HL-60 (cell line): ENCODE data around the gene MYH7B.
A peak's percentile ranks its signal among the peaks of the same experiment; 100 is the strongest.

Source experiments
- DNase-seq, 2 experiments: peaks; one replicate each; pipeline ENCODE4 v3.0.0-alpha.2; 2010 to 2020; ENCODE audit warnings: low read depth in 1 of 2, low spot score in 1 of 2
- H3K27ac ChIP-seq: fragments of 250-450 bp; sonication (Bioruptor Pico); replicated peaks from 2 replicates; pipeline ENCODE4 v1.5.1; 2020; ENCODE audit warnings: mild to moderate bottlenecking, moderate library complexity
- H3K27me3 ChIP-seq: fragments of 250-450 bp; sonication (Bioruptor Pico); 2 replicates; pipeline ENCODE4 v1.5.1; 2021; ENCODE audit warnings: mild to moderate bottlenecking, moderate library complexity; ENCODE audit not compliant: insufficient read depth, poor library complexity, severe bottlenecking
- H3K4me3 ChIP-seq: replicated peaks from 2 replicates; pipeline ENCODE4 v1.5.1; 2011; ENCODE audit warnings: mild to moderate bottlenecking, control low read depth, low read length; ENCODE audit not compliant: insufficient read depth
- GABPA ChIP-seq: IDR thresholded peaks from 2 replicates; pipeline ENCODE4 v1.6.1; 2012; ENCODE audit warnings: low read depth
- POLR2AphosphoS5 ChIP-seq: IDR thresholded peaks from 2 replicates; pipeline ENCODE4 v1.6.1; 2012; ENCODE audit warnings: low read depth
- SPI1 ChIP-seq: IDR thresholded peaks from 2 replicates; pipeline ENCODE4 v1.6.1; 2012; ENCODE audit warnings: low read depth, mild to moderate bottlenecking, borderline replicate concordance
- long read RNA-seq: library from polyadenylated mRNA; unstranded; transcript quantifications from one replicate; pipeline ENCODE4 v2.0.0, GENCODE V29; 2020
- TF ChIP-seq, protein P1 (sequence below): IDR thresholded peaks from one replicate; pipeline ENCODE4 v1.5.1; 2011; ENCODE audit warnings: low read length, control low read depth, inconsistent platforms; ENCODE audit not compliant: insufficient read depth
- TF ChIP-seq, protein P2 (sequence below): IDR thresholded peaks from 2 replicates; pipeline ENCODE4 v1.6.1; 2012; ENCODE audit warnings: low read depth; ENCODE audit not compliant: insufficient replicate concordance

MYH7B gene
- long read RNA-seq, result 0 reads

DNA sequence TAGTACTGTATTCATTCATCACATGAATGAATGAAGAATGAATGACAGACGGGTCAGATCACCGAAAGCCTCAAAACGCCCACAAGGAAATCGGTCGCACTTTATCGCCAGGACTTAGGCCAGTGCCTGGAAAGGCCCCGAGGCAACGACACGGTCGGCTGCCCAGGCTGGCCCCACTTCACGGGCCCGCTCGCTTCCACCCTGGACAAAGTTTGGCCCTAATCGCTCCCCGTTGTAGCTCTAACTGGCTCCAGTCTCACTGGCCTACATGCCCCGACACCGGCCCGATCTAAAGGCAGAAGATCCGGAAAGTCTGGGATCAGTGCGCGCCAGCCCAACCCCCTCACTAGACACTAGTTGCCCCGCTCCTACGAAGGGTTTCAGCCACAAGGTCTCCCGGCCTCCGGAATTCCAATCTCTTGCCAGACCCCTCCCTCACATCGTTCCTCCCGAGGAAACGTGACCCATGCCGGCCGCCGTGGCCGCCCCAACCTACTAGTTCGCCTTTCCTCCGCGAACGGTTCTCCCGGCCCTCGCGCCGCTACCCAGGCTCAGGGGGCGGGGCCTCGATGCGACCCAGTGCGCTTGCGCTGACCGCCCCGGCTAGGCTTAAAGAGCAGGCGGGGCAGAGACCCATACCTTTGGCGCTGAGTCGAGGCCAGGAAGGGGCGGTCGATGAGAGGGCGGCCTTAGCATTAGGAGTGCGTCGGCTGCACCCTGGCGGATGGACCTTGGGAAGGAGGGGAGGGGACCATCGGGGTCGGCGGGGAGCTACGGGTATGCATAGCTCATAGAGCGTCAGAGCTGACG, at the start of gene MYH7B, which contains the start of gene GSS:
Gene MYH7B, plus strand, starts transcription at position 638 of the 810 bp plus-strand sequence. CDS start 22,138 bp downstream, outside the sequence.
Gene GSS, minus strand, starts transcription at position 576 of the 810 bp plus-strand sequence. CDS start 3,954 bp downstream, outside the sequence.
- Histone ChIP-seq H3K4me3 (peak within 1 kb of the TSS; percentile 49), H3K27ac (peak within 1 kb of the TSS; percentile 86), H3K27me3 (no peaks in the 10 kb centered on the region)
- peak; percentile 87 for TF ChIP-seq POLR2AphosphoS5
- no peak for TF ChIP-seq GABPA
- TF ChIP-seq, protein P1, sequence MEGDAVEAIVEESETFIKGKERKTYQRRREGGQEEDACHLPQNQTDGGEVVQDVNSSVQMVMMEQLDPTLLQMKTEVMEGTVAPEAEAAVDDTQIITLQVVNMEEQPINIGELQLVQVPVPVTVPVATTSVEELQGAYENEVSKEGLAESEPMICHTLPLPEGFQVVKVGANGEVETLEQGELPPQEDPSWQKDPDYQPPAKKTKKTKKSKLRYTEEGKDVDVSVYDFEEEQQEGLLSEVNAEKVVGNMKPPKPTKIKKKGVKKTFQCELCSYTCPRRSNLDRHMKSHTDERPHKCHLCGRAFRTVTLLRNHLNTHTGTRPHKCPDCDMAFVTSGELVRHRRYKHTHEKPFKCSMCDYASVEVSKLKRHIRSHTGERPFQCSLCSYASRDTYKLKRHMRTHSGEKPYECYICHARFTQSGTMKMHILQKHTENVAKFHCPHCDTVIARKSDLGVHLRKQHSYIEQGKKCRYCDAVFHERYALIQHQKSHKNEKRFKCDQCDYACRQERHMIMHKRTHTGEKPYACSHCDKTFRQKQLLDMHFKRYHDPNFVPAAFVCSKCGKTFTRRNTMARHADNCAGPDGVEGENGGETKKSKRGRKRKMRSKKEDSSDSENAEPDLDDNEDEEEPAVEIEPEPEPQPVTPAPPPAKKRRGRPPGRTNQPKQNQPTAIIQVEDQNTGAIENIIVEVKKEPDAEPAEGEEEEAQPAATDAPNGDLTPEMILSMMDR, result no peak
- TF ChIP-seq, protein P2, sequence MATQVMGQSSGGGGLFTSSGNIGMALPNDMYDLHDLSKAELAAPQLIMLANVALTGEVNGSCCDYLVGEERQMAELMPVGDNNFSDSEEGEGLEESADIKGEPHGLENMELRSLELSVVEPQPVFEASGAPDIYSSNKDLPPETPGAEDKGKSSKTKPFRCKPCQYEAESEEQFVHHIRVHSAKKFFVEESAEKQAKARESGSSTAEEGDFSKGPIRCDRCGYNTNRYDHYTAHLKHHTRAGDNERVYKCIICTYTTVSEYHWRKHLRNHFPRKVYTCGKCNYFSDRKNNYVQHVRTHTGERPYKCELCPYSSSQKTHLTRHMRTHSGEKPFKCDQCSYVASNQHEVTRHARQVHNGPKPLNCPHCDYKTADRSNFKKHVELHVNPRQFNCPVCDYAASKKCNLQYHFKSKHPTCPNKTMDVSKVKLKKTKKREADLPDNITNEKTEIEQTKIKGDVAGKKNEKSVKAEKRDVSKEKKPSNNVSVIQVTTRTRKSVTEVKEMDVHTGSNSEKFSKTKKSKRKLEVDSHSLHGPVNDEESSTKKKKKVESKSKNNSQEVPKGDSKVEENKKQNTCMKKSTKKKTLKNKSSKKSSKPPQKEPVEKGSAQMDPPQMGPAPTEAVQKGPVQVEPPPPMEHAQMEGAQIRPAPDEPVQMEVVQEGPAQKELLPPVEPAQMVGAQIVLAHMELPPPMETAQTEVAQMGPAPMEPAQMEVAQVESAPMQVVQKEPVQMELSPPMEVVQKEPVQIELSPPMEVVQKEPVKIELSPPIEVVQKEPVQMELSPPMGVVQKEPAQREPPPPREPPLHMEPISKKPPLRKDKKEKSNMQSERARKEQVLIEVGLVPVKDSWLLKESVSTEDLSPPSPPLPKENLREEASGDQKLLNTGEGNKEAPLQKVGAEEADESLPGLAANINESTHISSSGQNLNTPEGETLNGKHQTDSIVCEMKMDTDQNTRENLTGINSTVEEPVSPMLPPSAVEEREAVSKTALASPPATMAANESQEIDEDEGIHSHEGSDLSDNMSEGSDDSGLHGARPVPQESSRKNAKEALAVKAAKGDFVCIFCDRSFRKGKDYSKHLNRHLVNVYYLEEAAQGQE, result peak; percentile 75
- TF ChIP-seq SPI1, result no peak
- DNase-seq, result peak; percentile 93 to 97

DNA sequence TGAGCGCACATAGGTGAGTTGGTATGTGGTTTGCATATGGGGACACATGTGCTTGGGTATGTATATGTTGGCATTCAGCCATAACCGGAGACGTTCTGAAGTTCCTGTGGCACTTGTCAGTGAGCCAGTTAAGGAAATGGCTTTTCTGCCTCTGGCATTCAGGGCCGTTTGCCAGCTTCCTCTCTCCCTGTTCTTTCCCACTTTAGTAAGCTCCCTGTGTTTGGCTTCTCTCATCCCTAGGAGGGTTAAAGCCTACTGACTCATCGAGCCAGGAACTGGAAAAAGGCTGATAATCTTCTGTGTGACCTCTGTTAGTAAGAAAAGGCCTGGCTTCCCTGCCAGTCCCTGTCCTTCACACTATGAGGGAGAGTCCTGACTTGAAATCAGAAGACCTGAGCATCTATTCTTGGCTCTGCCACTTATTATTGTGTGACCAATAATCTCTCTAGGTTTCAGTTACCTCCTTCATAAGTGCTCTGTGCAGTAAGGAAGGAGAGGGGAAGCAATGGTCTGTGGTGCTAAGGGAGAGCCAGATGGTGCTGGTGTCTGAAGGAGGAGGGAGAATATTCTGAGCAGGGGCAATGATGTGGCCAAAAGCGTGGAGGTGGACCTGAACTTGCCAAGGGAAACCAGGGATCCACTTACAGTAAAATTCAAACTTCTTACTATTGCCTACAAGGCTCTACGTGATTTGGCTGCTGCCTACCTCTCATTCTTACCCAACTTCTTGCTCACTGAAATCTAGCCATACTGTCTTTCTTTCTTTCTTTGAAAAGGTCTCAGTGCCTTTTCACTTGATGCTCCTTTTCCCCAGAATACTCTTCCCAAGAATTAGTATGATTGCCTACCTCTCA, 47.8 kb upstream of the MYH7B start:
- peak overlapping the region; percentile 19; the same call in 1 of the 2 replicates for H3K27ac ChIP-seq
- DNase-seq, result peak; percentile 12 to 50

More for the DNA sequence above, 47.8 kb upstream of the MYH7B start:
- H3K27me3 ChIP-seq, result no peaks in the 10 kb centered on the region
- TF ChIP-seq, protein P1, result no peak
- TF ChIP-seq, protein P2, result no peak
- TF ChIP-seq SPI1 (no peak), POLR2AphosphoS5 (no peak), GABPA (no peak)
- H3K4me3 ChIP-seq, result no peak overlapping the region
